Measurements from ENCODE around the gene TSC22D1.

DNA sequence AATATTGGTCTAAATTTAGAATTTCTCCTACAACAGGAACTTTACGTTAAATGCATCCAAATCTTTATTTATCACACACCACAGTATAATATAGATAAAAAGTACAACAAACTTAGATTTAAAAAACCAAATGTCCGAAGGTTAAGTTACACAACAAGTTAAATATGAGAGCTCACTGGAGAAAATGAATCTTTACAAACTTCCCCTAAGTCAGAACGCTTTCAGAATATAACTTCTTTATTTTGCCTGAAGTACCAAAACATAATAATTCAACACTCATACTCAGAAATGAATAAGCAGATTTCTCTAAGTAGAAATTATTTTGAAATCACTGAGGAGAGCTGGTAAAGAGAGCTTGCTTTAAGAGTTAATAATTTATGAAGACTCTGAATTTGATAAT lies 33.8 kb downstream of the TSC22D1 start:
- no peak for TF ChIP-seq EZH2 (IDR thresholded peaks at IDR 0.05; ENCODE audit: borderline replicate concordance)
- TF ChIP-seq, protein P1, sequence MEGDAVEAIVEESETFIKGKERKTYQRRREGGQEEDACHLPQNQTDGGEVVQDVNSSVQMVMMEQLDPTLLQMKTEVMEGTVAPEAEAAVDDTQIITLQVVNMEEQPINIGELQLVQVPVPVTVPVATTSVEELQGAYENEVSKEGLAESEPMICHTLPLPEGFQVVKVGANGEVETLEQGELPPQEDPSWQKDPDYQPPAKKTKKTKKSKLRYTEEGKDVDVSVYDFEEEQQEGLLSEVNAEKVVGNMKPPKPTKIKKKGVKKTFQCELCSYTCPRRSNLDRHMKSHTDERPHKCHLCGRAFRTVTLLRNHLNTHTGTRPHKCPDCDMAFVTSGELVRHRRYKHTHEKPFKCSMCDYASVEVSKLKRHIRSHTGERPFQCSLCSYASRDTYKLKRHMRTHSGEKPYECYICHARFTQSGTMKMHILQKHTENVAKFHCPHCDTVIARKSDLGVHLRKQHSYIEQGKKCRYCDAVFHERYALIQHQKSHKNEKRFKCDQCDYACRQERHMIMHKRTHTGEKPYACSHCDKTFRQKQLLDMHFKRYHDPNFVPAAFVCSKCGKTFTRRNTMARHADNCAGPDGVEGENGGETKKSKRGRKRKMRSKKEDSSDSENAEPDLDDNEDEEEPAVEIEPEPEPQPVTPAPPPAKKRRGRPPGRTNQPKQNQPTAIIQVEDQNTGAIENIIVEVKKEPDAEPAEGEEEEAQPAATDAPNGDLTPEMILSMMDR (IDR thresholded peaks at IDR 0.05; ENCODE audit: poor library complexity) = no peak
- no peak for TF ChIP-seq EZH2phosphoT487 (IDR thresholded peaks at IDR 0.05; ENCODE audit: low read depth, severe bottlenecking, unreplicated experiment)

All from hepatocyte (in vitro differentiated cells).